ENCODE results near the gene MBNL2.

DNA sequence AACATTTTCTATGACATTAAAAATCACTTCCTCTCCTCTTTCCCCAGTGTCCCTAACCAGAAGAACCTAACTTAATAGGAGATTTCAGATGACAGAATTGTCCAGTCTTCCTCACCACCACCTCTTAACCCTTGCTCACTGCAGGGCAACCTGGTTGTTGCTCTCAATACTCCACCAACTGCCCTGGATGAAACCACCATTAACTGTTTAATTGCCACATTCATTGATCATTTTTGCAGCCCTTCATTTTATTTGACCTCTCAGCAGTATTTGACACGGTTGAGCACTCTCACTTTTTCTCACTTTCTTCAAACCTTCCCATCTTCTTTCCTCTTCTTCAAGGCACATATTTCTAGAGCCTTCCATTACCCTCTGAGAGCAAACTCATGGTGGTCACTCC lies 84.0 kb downstream of the MBNL2 start:
- TF ChIP-seq, protein P1, sequence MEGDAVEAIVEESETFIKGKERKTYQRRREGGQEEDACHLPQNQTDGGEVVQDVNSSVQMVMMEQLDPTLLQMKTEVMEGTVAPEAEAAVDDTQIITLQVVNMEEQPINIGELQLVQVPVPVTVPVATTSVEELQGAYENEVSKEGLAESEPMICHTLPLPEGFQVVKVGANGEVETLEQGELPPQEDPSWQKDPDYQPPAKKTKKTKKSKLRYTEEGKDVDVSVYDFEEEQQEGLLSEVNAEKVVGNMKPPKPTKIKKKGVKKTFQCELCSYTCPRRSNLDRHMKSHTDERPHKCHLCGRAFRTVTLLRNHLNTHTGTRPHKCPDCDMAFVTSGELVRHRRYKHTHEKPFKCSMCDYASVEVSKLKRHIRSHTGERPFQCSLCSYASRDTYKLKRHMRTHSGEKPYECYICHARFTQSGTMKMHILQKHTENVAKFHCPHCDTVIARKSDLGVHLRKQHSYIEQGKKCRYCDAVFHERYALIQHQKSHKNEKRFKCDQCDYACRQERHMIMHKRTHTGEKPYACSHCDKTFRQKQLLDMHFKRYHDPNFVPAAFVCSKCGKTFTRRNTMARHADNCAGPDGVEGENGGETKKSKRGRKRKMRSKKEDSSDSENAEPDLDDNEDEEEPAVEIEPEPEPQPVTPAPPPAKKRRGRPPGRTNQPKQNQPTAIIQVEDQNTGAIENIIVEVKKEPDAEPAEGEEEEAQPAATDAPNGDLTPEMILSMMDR (conservative IDR thresholded peaks at IDR 0.05; ENCODE audit: low read length), result no peak
- no peak for TF ChIP-seq EZH2phosphoT487 (IDR thresholded peaks at IDR 0.05; ENCODE audit: borderline replicate concordance, low read depth, low read length)

Measured in OCI-LY7 (cell line).